BLaER1 treated with 17β-estradiol and CSF1 and Interleukin-3, amounts not matched to agents 10 nM and 100 nM (cell line): Measurements from ENCODE around the gene LY6G6C.

Experiments
- H3K27ac ChIP-seq, 11 experiments: shearing (Covaris generic); formaldehyde crosslinking; 2 replicates each; pipeline ENCODE4 v1.8.1; 2022
- H3K27me3 ChIP-seq, 11 experiments: shearing (Covaris generic); formaldehyde crosslinking; 2 replicates each; pipeline ENCODE4 v1.8.1; 2022
- H3K36me3 ChIP-seq, 11 experiments: shearing (Covaris generic); formaldehyde crosslinking; 2 replicates each; pipeline ENCODE4 v1.8.1; 2022
- H3K4me1 ChIP-seq, 10 experiments: shearing (Covaris generic); formaldehyde crosslinking; 2 replicates each; pipeline ENCODE4 v1.8.1; 2022
- H3K4me2 ChIP-seq, 11 experiments: shearing (Covaris generic); formaldehyde crosslinking; 2 replicates each; pipeline ENCODE4 v1.8.1; 2022
- H3K4me3 ChIP-seq, 10 experiments: shearing (Covaris generic); formaldehyde crosslinking; 2 replicates each; pipeline ENCODE4 v1.8.1; 2022
- H3K9ac ChIP-seq, 11 experiments: shearing (Covaris generic); formaldehyde crosslinking; 2 replicates each; pipeline ENCODE4 v1.8.1; 2022
- H3K9me3 ChIP-seq, 11 experiments: shearing (Covaris generic); formaldehyde crosslinking; replicated peaks in 1 of 11; 2 replicates each; pipeline ENCODE4 v1.8.1; 2022
- H4K20me1 ChIP-seq, 11 experiments: shearing (Covaris generic); formaldehyde crosslinking; 2 replicates each; pipeline ENCODE4 v1.8.1; 2022
- Cebpa-rat ChIP-seq, 11 experiments: shearing (Covaris generic); IDR thresholded peaks; 2 replicates each; pipeline ENCODE4 v1.8.1; 2022

The LY6G6C gene

GRCh38 chr6:31737991-31738979 lies 16.7 kb upstream of the LY6G6C start:
- peak in 1 of 11 experiments; percentile 31; a peak in 1 of 22 replicates for TF ChIP-seq Cebpa-rat (IDR thresholded peaks at IDR 0.05)
- peaks cover 13 to 37% (median 33%) of the 10 kb centered on the region in 11 experiments for H3K36me3 ChIP-seq
- H3K4me1 ChIP-seq, result peaks cover 57 to 73% (median 65%) of the 10 kb centered on the region in 10 experiments
- H3K27ac ChIP-seq, result peak overlapping the region; percentile 81 to 100 (median 97)
- peak overlapping the region; percentile 75 to 98 (median 89) for H3K4me3 ChIP-seq
- peaks cover 9 to 18% (median 14%) of the 10 kb centered on the region in 11 experiments; a peak in 19 of 22 replicates for H4K20me1 ChIP-seq
- H3K4me2 ChIP-seq, result peak overlapping the region; percentile 93 to 100 (median 99)
- peak overlapping the region; percentile 88 to 97 (median 92) for H3K9ac ChIP-seq
- no peaks in the 10 kb centered on the region for H3K9me3 ChIP-seq
- H3K27me3 ChIP-seq, result no peaks in the 10 kb centered on the region

- Histone ChIP-seq H3K36me3 (peaks cover 21 to 37% (median 33%) of the 10 kb centered on the region in 11 experiments), H3K4me2 (peak overlapping the region; percentile 93 to 100 (median 99)), H3K4me3 (peak overlapping the region; percentile 75 to 98 (median 89)), H4K20me1 (peaks cover 9 to 26% (median 22%) of the 10 kb centered on the region in 11 experiments; a peak in 19 of 22 replicates), H3K27ac (peak overlapping the region; percentile 81 to 100 (median 97)), H3K9me3 (no peaks in the 10 kb centered on the region), H3K9ac (peak overlapping the region; percentile 88 to 97 (median 92)), H3K27me3 (no peaks in the 10 kb centered on the region), H3K4me1 (peaks cover 64 to 71% (median 68%) of the 10 kb centered on the region in 10 experiments)
- no peak for TF ChIP-seq Cebpa-rat (IDR thresholded peaks at IDR 0.05)
Observed at GRCh38 chr6:31737315-31737990, 15.9 kb upstream of the LY6G6C start.

- peak overlapping the region; percentile 88 to 97 (median 92) for H3K9ac ChIP-seq
- peak overlapping the region; percentile 93 to 100 (median 99) for H3K4me2 ChIP-seq
- H3K4me3 ChIP-seq, result peak overlapping the region; percentile 75 to 98 (median 89)
- peaks cover 64 to 71% (median 68%) of the 10 kb centered on the region in 10 experiments for H3K4me1 ChIP-seq
- peak overlapping the region; percentile 81 to 100 (median 97) for H3K27ac ChIP-seq
- no peaks in the 10 kb centered on the region for H3K27me3 ChIP-seq
- no peaks in the 10 kb centered on the region for H3K9me3 ChIP-seq
- peaks cover 9 to 33% (median 27%) of the 10 kb centered on the region in 11 experiments; a peak in 19 of 22 replicates for H4K20me1 ChIP-seq
- peaks cover 27 to 37% (median 33%) of the 10 kb centered on the region in 11 experiments for H3K36me3 ChIP-seq
- TF ChIP-seq Cebpa-rat (IDR thresholded peaks at IDR 0.05), result no peak
Observed at GRCh38 chr6:31736768-31737314, 15.3 kb upstream of the LY6G6C start.

DNA sequence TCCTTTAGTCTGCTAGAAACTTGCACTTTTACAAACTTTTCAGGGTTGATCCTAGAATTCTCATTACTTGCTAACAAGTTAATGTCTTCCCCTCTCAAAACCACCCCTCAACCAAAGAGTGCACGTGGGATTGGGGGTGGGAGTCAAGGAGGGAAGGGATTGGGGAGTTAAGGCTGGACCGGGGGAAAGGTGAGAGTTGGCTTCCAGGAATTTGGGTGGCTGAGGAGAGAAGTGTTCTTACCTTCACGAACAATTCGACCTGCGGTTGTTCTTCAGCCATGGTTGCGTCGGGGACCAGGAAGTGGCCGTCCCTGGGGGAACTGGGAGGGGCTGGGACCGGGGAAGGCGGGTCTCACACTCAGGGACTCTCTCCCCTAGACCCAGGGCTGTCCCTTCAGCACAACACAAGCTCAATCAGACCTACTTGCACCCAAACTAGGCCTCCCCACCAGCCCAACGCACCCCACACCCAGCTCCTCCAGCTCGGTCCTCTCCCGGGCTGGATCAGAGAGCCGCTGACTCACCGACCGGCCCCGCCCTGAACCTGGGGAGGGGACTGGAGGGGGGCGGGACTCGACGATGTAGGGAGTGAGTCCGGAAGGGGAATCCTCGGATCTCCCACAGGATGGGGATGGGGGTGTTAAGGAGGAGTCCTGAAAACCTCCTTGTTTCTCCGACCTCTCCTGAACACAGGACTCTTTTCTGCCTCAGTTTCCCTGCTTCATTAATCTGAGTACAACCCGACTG lies 14.6 kb upstream of the LY6G6C start, which contains the start of gene CLIC1:
TSS of gene CLIC1 (minus strand) at position 510 of the 747 bp plus-strand sequence. CDS start at position 280, 230 bp downstream.
- Histone ChIP-seq H3K4me2 (peak within 1 kb of the TSS; percentile 93 to 100 (median 99)), H3K9me3 (no peaks in the 10 kb centered on the region), H3K27me3 (no peaks in the 10 kb centered on the region), H3K4me1 (peaks cover 64 to 71% (median 68%) of the 10 kb centered on the region in 10 experiments), H3K27ac (peak within 1 kb of the TSS; percentile 81 to 100 (median 97)), H3K4me3 (peak within 1 kb of the TSS; percentile 75 to 98 (median 89)), H3K36me3 (peaks cover 31 to 37% (median 34%) of the 10 kb centered on the region in 11 experiments), H3K9ac (peak within 1 kb of the TSS; percentile 88 to 97 (median 92)), H4K20me1 (peaks cover 9 to 39% (median 31%) of the 10 kb centered on the region in 11 experiments; a peak in 19 of 22 replicates)
- no peak for TF ChIP-seq Cebpa-rat (IDR thresholded peaks at IDR 0.05)

GRCh38 chr6:31734821-31735406 lies 13.4 kb upstream of the LY6G6C start:
- Histone ChIP-seq H3K27me3 (no peaks in the 10 kb centered on the region), H3K27ac (peak overlapping the region; percentile 81 to 100 (median 97)), H3K9ac (peak overlapping the region; percentile 88 to 97 (median 92)), H3K9me3 (no peaks in the 10 kb centered on the region), H3K4me3 (peak overlapping the region; percentile 75 to 98 (median 89)), H4K20me1 (peaks cover 13 to 50% (median 38%) of the 10 kb centered on the region in 11 experiments; a peak in 20 of 22 replicates), H3K4me1 (peaks cover 68 to 75% (median 71%) of the 10 kb centered on the region in 10 experiments), H3K4me2 (peak overlapping the region; percentile 93 to 100 (median 99)), H3K36me3 (peaks cover 39 to 44% (median 43%) of the 10 kb centered on the region in 11 experiments)
- TF ChIP-seq Cebpa-rat (IDR thresholded peaks at IDR 0.05), result no peak

DNA sequence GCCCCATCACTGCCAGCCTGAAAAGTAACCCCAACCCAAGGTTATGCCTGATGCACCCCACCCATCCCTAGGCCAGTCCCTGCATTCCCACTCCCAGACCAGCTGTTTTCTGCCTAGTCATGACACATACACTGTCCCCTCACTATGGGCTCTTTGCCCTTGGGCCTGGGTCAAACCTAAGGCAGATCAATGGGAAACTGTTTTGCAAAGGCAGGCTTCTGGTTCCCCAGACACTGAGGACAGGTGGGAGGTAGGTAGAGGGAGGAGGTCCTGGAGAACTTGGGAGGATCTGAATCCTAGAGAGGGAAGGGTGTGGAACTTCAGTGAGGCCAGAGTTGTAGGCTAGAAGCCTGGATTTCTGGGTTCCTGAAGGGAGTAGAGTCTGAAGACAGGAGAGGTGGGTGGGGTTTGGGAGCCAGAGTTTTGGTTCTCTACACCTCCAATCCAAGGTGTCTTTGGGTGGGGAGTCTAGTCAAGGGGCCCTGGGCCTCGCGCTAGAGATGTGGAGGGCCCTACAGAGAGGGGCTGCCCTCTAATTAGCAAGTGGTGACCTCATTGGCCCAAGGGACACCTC lies 12.8 kb upstream of the LY6G6C start:
- peak overlapping the region; percentile 88 to 97 (median 92) for H3K9ac ChIP-seq

DNA sequence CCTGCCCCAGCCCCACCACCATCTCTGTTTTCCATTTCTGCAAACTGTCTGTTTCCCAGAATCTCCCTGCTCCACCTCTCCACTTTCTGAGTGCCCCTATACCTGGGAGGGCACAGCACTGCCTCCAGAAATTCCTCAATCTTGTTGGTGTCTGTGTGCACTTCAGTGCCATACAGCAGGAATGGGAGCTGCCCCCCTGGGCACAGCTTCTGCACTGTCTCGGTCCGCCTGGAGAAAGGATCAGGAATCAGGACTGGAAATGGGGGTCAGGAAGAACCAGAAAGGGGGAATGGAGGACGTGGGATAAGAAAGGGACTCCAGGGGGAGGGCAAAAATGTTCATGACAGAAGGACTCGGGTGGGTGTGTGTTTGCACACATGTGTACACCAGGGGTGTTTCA lies 12.2 kb upstream of the LY6G6C start:
- Histone ChIP-seq H3K9ac (peak overlapping the region; percentile 88 to 97 (median 92)), H3K4me3 (peak overlapping the region; percentile 75 to 98 (median 89)), H3K9me3 (no peaks in the 10 kb centered on the region), H3K4me1 (peaks cover 64 to 74% (median 70%) of the 10 kb centered on the region in 10 experiments), H3K27ac (peak overlapping the region; percentile 81 to 100 (median 97); a peak in 20 of 22 replicates), H4K20me1 (peaks cover 18 to 50% (median 42%) of the 10 kb centered on the region in 11 experiments), H3K27me3 (no peaks in the 10 kb centered on the region), H3K4me2 (peak overlapping the region; percentile 93 to 100 (median 99)), H3K36me3 (peaks cover 39 to 45% (median 43%) of the 10 kb centered on the region in 11 experiments)
- no peak for TF ChIP-seq Cebpa-rat (IDR thresholded peaks at IDR 0.05)

More for the DNA sequence above, 12.8 kb upstream of the LY6G6C start:
- peaks cover 39 to 44% (median 43%) of the 10 kb centered on the region in 11 experiments for H3K36me3 ChIP-seq
- H4K20me1 ChIP-seq, result peaks cover 13 to 50% (median 38%) of the 10 kb centered on the region in 11 experiments; a peak in 20 of 22 replicates
- no peak for TF ChIP-seq Cebpa-rat (IDR thresholded peaks at IDR 0.05)
- H3K27ac ChIP-seq, result peak overlapping the region; percentile 81 to 100 (median 97)
- peak overlapping the region; percentile 75 to 98 (median 89) for H3K4me3 ChIP-seq
- no peaks in the 10 kb centered on the region for H3K27me3 ChIP-seq
- peaks cover 67 to 74% (median 70%) of the 10 kb centered on the region in 10 experiments for H3K4me1 ChIP-seq
- H3K4me2 ChIP-seq, result peak overlapping the region; percentile 93 to 100 (median 99)
- H3K9me3 ChIP-seq, result no peaks in the 10 kb centered on the region
